ENCODE results near the gene TOMM70.

Gene TOMM70

DNA sequence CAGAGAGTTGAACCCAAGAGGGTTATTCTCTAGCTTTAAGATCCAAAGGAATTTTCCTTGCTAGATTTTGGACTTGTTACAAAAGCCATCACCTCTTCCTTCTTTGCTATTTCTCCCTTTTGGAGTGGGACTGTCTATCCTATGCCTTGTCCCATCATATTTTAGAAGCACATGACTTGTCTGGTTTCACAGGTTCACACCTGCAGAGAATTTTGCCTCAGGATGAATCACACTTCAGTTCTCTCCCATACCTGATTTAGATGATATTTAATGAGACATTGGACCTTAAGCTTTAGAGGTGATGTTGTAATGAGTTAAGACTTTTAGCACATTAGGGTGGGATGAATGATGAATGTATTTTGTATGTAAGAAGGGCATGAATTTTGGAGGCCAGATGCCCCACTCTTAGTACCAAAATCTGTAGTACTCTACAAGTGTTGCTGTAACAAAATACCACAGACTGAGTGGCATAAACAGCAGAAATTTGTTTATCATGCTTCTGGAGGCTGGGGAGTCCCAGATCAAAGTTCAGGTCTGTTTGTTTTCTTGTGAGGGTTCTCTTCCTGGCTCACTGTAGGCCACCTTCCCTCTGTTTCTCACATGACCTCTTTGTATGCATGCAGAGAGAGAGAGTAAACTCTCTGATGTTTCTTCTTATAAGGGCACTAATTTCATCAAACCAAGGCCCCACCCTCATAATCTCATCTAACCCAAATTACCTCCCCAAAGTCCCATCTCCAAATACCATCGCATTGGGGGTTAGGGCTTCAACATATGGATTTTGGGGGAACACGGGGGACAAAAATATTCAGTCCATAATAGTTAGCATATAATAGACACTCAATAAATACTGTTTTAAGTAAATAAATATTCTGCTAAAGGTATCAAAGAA, 10.4 kb upstream of the TOMM70 start:
- DNase-seq: no peak

DNA sequence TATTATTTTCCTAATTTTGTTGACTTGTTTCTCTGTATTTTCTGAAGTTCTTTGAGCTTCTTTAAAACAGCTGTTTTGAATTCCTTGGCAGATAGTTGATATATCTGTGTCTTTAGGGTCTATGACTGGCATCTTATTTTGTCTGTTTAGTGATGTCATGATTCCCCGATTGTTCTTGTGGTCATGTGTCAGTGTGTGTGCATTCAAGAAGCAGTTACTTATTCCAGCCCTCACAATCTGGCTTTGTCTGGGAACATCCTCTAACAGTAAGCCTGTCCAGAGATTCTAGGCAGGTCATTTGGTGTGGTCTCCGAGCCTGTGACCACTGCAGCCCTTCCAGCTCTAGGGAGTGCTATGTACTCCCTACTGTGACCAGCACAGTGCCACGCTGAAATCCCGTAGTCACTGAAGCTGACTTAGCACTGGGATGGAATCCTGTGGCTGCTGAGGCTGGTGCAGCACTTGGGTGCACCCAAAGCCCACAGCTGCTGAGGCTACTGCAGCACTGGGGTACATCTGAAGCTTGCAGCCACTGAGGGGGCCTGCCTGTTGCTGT, 7.2 kb upstream of the TOMM70 start:
- no peak for DNase-seq

DNA sequence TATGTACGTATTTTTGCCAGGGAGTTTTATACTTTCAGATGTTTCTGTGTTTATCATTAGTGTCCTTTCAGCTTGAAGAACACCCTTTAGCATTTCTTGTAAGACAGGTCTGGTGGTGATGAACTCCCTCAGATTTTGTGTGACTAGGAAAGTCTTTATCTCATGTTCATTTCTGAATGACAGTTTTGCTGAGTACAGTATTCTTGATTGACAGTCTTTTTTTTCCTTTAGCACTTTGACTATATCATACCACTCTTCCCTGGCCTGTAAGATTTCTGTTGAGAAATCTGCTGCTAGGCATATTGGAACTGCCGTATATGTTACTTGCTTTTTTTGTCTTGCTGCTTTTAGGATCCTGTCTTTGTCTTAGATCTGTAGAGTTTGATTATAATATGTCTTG, 6.3 kb upstream of the TOMM70 start:
- DNase-seq: no peak

DNA sequence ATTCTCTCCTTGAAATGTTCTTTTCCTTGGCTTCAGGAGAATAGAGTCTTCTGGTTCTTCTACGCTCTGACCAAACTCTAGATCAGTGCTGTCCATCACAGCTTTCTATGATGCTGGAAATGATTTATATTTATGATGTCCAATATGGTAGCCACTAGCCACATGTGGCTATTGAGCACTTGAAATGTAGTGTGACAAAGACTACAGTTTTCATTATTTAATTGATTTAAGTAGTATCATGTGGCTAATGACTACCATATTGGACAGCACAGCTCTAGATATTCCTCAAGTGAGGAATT, 3.3 kb upstream of the TOMM70 start:
- no peak for DNase-seq

DNA sequence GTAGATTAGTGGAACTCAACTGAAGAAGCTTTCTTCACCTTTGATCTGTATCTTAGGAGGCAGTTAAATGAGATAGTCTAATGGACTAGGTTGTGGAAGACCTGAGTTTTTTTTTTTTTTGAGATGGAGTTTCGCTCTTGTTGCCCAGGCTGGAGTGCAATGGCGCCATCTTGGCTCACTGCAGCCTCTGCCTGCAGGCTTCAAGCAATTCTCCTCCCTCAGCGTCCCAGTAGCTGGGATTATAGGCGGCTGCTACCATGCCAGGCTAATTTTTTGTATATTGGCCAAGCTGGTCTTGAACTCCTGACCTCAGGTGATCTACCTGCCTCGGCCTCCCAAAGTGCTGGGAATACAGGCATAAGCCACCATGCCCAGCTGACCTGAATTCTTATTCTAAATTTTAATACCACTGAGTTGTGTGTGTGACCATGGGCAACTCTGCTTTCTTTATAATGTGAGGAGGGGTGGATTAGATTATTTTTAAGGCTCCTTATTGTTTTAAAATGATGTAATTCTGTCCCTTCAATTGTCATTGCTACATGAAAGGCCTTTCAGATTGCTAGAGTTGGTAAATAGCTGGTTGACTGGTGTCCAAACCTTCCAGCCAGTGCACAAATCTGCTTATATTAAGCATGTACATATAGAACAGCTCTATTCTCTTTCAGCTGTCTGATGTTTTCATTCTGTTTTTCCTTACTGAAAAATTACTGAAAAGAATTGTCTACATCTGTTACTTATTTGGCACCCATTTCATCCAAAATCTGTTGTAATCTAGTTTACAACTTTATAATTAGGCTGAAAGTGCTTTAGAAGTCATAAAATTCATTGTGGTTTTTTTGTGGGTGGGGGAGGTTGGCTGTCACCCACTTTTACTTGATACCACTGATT, 2.7 kb upstream of the TOMM70 start:
- DNase-seq: no peak

DNA sequence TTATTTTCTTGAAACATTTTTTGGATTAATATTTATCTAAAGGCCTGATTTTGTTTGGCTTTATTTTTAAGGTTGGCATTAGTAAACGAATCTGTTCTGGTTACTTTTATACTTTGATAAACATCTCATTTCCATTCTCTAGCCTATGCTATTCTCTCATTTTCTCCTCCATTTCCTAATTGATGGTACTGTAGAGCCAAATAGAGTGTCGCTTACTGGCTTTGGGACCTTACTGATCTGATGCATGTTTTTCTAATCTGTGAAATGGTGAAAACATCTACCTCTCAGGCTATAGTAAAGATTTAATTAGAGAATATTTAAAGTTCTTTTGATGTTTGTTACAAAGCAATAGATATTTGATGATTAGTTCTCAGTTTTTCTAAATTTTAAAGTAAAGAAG, 2.0 kb upstream of the TOMM70 start:
- no peak for DNase-seq

DNA sequence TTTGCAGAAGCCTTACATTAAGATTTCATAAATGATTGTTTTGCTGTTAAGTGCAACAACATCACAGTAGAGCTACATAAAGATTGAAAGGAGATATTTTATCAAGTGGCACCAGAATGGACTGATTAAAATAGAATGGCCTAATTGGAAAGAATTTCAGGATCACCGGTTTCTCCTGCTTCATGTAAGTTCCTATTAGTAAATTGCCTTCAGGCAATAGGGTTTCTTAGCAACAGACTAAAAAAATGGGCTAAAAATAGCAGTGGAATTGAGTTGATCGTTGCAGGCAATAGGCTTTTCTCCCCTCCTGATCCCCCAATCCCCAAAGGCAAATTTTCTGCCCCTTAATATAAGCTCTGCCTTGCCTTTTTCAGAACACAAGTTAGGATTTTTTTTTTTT, 1.4 kb upstream of the TOMM70 start:
- no peak for DNase-seq

DNA sequence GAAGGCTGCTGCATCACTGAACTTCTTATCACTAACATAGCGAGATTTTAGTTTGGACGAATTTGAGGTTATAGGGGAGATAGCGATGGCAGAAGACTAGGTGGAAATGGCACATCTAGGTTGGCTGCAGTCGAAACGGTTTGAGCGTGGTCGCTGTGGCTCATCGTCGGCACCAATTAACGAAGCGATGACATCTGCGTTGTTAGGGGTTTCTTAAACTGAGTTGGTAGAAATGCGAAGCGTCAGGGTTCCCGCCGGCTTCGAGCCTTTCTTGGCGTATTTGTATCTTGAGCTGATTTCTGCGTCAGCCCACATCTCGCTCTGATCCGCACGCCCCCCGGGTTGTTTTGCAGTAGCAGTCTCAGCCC, 769 bp upstream of the TOMM70 start:
- DNase-seq: no peak

DNA sequence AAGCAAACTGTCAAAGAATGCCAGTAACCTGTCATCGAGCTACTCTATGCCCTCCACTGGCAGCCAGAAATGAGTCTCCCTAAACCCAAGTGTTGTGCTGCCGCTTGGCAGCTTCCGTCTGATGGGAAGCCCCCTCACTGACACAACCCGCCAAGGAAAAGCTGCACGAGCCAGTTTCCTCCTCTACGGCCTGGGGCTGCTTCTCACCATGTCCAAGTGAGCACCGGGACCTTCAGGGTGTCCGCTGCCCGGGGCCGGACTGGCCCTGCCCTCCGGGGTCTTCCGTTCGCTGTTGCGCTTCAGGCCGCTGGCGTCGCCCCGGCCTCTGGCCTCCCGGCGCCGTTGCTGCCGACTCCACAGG, 490 bp downstream of the TOMM70 start:
- DNase-seq: no peak

DNA sequence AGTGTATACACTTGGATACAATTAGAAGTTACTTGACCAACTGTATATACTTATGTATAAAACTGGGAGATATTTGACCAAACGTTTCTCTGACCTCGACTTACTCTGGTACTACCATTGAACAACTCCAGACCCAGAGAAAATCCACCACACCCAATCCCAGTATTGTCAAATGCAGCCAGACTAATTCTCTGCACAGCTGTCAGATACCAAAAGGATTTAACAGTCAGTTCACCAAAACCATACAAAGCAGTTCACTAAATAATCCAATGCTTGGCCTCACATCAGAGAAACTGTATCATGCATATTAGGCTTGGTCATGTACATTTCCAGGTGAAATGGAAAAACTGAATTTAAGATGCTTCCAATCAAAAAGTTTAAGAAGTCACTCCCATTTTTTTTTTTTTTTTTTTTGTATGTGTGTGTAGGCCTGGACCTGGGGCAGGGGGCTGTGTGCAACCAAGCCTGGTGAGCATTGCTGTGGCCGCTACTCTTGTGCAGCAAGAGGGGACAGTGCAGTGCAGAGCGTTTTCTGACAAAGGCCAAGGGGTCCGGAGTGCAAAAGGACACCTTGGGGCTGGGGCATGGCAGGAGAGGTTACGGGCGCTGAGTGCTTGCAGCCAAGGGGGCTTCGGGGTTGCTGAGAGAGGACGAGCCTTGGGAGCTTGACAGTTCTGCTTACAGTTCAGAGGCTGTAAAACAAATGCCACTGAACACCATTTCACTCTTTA, 1.4 kb downstream of the TOMM70 start:
- DNase-seq: no peak

DNA sequence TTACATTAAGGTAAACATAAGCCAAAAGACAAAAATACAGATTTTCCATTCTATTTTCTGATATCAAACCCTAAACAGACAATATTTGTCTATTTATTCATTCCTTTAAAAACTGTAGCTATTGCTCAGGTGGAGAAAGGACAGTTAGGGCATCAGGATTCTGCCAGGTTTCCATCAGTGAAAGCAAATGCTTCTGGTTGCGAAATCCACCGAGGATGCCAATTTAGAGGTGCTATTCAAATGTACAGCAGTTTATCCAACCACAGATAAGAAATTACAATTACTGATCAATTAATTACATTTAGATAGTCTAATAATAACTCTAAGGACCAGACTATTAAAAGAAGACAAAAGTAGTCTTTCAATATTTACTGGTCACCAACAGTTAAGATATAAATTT, 3.9 kb downstream of the TOMM70 start:
- DNase-seq: no peak

DNA sequence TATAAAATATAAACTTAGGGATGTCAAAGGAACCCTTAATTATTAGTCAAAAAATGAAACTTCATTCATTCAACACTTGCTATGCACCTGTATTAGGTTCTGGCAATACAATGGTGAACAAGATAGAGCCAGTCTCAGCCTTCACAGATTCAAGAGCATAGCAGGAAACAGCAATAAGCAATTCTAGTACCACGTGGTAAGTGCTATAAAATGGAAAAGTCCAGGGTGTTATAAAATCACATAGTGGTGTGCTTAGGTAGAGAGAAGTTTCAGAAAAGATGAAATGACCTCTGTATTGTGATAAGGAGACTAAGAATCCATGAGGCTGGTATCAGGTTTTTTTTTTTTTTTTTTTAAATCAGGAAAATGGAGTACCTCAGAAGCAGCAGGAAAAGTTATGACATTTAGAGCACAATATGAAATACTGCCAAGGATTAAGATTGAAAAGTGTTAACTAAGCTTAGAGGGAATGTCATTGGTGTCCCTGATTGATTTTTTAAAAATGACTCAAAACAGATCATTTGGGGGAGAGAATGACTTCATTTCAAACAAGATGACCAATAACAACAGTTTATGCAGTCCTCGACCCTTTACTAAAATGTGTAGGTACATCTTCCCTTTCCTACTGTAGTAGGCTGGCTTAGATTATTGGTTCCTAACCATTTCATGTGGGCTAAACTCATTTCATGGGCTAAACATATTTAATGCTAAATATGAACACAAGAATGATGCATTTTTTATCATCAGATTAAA, 5.0 kb downstream of the TOMM70 start:
- DNase-seq: no peak

DNA sequence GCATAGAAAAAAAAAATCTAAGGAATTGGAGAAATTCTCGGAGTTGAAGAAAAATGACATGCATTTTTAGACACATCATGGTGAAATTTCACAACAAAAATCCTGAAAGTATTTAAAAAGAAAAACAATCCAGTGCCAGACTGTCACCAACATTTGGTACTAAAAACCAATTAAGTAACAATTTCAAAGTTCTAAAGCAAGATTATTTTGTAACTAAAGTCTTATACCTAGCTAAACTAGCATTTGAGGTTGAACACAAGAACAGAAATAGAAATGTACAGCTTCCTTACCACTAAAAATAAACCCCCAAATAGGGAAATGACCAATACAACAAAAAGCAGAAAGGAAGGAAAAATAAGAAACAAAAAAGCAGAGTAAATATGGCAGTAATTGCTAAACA, 11.9 kb downstream of the TOMM70 start:
- DNase-seq: no peak

DNA sequence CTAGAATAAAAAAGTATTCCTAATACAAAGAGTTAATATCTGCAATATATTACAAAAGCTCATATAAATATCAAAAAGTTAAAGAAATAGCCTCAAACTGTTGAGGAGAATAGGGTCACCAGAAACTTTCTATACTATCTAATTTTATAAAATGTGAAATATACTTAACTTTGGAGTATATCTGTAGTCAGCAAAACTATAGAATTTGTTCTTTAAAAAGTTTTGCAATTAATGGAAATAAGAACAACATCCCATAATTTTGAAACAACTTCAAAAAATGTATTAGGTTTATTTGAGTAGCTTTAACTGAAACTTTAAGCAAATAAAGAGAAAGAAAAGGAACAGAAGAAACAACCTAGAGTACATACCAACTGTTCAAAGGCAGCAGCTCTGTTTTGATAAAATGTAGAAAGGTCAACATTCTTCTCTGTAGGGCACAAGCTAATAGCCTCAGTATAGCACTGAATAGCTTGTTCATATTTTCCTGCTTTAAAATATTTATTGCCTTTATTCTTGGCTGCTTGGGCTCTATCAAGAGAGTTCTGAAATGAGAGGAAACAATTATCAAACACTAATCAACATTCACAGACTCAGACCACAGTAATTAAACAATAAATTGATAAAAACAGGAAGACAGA, 14.3 kb downstream of the TOMM70 start:
- no peak for DNase-seq

DNA sequence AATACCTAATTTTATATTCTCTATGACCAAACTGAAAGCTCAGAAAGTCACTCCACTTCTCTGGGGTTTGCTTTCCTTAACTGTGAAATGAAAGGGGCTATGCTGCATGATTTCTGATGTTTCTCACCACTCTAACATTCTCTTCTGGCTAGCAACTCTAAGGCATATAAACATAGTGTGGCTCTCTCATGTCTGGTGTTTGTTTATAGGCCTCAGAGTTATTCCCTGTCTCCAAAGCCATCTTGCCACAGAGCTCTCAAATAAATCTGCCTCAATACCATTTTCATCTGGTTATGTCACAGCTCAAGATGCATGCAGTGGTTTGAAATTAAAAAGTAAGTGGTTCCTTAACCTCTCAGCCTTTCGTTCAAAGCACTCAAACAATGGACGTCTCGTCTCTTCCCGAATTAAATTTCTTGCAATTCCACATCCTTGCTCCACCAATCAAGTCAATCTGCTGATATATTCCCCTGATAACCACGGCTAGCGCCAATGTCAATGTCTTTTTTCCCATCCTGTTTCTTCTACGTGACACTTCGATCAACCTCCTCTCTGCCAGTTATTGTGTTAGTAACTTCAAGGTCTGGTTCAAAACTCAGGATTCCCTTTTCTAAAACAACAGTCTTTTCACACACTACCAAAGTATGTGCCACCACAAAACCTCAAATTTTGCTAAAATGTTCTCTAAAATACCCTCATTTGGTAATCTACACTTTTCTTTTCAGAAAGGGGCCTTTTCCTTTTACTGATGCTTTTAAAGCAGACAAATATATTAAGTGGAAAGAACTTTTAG, 16.0 kb downstream of the TOMM70 start:
- DNase-seq: no peak

DNA sequence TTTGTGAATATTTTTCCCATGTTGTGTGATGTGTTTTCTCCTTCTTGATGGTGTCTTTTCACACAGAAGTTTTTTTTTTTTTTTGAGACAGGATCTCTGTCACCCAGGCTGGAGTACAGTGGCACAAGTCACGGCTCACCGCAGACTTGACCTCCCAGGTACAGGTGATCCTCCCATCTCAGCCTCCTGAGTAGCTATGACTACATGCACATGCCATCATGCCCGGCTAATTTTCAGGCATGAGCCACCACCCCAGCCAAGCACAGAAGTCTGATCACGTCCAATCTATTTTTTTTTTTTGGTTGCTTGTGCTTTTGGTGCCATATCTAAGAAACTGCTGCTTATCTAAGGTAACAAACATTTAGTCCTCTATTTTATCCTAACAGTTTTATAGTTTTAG, 24.6 kb downstream of the TOMM70 start:
- no peak for DNase-seq

DNA sequence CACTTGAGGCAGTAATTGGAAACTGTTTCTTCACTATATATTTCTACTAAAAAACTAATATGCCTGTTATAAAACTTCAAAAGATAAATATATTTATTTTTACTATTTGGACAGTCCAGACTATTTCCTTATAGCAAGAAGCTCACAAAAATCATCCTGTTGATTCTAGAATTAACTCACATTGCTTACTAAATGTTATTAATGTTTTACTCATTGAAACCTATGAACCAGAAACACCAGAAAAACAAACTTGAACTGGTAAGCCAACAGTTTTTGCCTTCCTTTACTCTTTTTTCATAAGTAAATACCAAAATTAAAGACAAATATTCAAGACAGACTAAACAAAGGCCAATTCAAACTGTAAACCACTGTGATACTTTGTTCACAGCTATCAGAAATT, 26.4 kb downstream of the TOMM70 start:
- no peak for DNase-seq

DNA sequence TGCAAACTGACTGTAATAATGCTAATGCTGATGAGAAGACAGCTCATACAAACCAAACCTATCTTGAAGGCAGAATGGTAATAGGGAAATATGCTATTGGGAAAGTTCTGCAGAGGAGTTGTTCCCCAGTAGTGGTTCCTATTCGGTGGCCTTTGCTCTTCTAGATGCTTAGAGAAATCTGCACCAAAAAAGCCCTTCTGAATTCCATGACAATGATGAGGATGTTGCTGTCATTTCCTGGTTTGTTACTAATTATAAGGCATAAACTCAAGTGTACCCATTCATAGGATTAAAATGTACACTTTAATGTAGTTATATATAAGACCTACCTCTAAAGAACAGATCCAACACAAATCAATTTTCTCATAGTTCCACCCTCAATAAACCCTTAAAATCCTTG, 30.1 kb downstream of the TOMM70 start:
- no peak for DNase-seq

DNA sequence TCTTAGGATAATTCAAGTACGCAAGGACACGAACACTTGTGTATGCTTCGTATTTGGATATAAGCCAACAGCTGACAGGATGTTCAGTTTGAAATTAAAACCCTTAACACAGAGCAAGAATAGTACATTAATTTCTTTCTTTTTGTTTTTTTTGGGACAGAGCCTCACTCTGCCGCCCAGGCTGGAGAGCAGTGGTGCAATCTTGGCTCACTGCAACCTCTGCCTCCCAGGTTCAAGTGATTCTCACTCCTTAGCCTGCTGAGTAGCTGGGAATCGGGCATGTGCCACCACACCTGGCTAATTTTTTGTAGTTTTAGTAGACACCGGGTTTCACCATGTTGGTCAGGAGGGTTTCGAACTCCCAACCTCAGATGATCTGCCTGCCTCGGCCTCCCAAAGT, 32.4 kb downstream of the TOMM70 start:
- no peak for DNase-seq

DNA sequence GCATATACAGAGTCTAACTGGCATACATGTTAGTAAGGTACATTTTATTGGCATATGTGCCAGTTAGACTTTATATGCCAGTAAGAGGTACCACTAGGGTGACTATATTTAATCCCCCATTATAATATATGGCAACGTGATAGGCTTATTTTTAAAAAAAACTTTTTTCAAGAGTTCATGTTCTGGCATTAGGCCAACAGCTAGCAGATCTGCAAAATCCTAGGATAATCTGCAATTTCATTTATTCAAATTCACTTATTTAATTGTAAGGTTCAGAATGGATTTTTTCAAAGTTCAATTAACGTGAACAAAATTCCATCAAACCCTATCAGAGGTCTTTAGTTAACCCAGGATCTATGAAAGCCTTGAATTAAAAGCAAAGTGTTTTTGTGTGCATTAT, 34.5 kb downstream of the TOMM70 start:
- DNase-seq: no peak

DNA sequence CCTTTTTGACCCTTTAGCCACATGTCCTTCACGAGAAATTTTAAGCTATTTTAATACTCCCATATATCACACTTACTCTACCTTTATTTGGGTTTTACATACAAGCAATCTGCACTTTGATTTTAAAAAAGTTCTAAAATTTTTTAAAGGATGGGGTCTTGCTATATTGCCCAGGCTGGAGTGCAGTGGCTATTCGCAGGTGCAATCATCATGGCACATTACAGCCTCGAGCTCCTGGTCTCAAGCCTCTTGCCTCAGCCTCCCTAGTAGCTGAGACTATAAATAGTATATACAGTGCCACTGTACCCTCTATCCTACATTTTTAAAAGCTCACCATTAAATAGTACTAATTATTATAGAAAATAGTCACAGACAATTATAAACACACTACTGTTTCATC, 36.5 kb downstream of the TOMM70 start:
- no peak for DNase-seq

All from SHP77 treated with DMSO at 0.1 percent for 48 hours (cell line).